Caco-2 (cell line): ENCODE data around the gene SUSD2. TPM values are rescaled to one million over a fixed set of nuclear protein-coding genes. Genes with fewer than 3 reads are reported as not detected.
"Not testable (repeated sequence)": the region's sequence is repeated elsewhere in the genome, so short reads cannot be mapped to it uniquely, and the experiment has no call there.

Experiments
- BruUV-seq: library from RNA; stranded (reverse); fragments of 400-500 nt; replicated peaks from 2 replicates; lab custom pipeline; 2021; lab: Mats Ljungman, UMichigan
- CTCF ChIA-PET: fragments of 300-600 bp; sonication (Branson Sonifier 250); formaldehyde crosslinking; loops from one replicate; lab custom pipeline; 2022; ENCODE audit warnings: antibody characterized with exemption; lab: Charles Lee
- POLR2A ChIA-PET: fragments of 300-600 bp; sonication (Branson Sonifier 250); formaldehyde crosslinking; loops from one replicate; lab custom pipeline; 2022; ENCODE audit warnings: antibody characterized with exemption; lab: Charles Lee
- DNase-seq, 2 experiments: peaks; one replicate each; pipeline versions ENCODE4 v3.0.0 to v3.0.0-alpha.2; 2020 to 2022
- H3K27me3 ChIP-seq: replicated peaks from 2 replicates; pipeline ENCODE4 v1.6.0; 2011; ENCODE audit warnings: low read length; ENCODE audit not compliant: control insufficient read depth, insufficient read depth
- H3K36me3 ChIP-seq: 2 replicates; pipeline ENCODE4 v1.5.1; 2011; ENCODE audit warnings: low read length; ENCODE audit not compliant: control insufficient read depth, insufficient read depth
- H3K4me1 ChIP-seq: fragments of 250-450 bp; sonication (Bioruptor Pico); 2 replicates; pipeline ENCODE4 v1.5.1; 2020; ENCODE audit warnings: mild to moderate bottlenecking
- H3K4me3 ChIP-seq: 2 replicates; pipeline ENCODE4 v1.5.1; 2011; ENCODE audit warnings: low read depth, mild to moderate bottlenecking, control low read depth, low read length
- H3K9me3 ChIP-seq: fragments of 250-450 bp; sonication (Bioruptor Pico); 2 replicates; pipeline ENCODE4 v1.5.1; 2020; ENCODE audit warnings: mild to moderate bottlenecking, moderate library complexity
- H3K27ac Mint-ChIP-seq: one replicate; pipeline ENCODE4 v1.8.0; 2022; ENCODE audit warnings: mixed read lengths; ENCODE audit not compliant: unreplicated experiment
- H3K27me3 Mint-ChIP-seq: one replicate; pipeline ENCODE4 v1.8.0; 2022; ENCODE audit warnings: mixed read lengths; ENCODE audit not compliant: insufficient read depth, unreplicated experiment
- H3K36me3 Mint-ChIP-seq: one replicate; pipeline ENCODE4 v1.8.0; 2022; ENCODE audit warnings: mild to moderate bottlenecking, mixed read lengths; ENCODE audit not compliant: insufficient read depth, unreplicated experiment
- H3K4me1 Mint-ChIP-seq: one replicate; pipeline ENCODE4 v1.8.0; 2022; ENCODE audit warnings: low read depth, mixed read lengths; ENCODE audit not compliant: unreplicated experiment
- H3K4me3 Mint-ChIP-seq: one replicate; pipeline ENCODE4 v1.8.0; 2022; ENCODE audit warnings: mild to moderate bottlenecking, moderate library complexity, mixed read lengths; ENCODE audit not compliant: unreplicated experiment
- H3K9me3 Mint-ChIP-seq: one replicate; pipeline ENCODE4 v1.8.0; 2022; ENCODE audit warnings: mixed read lengths; ENCODE audit not compliant: unreplicated experiment
- intact Hi-C: fragments of 100-400 bp; cut with micrococcal nuclease; formaldehyde crosslinking; loops from one replicate; pipeline ENCODE4 v1.10.0; 2022; ENCODE audit not compliant: unreplicated experiment
- total RNA-seq: library from RNA; stranded (reverse); gene quantifications from 2 replicates; pipeline ENCODE4 v1.2.3, GENCODE V29; 2022
- TF ChIP-seq, protein P1 (sequence below), 2 experiments: fragments of 200-600 bp in 1 of 2; IDR thresholded peaks; 1 replicate in 1 of 2; 2 replicates in 1 of 2; pipeline versions ENCODE4 v1.5.1 to v1.8.0; 2011 to 2022; ENCODE audit warnings: antibody characterized with exemption in 1 of 2, control low read depth in 1 of 2, inconsistent platforms in 1 of 2, low read depth in 1 of 2, low read length in 1 of 2, mild to moderate bottlenecking in 1 of 2, moderate library complexity in 1 of 2; ENCODE audit not compliant: insufficient read depth in 1 of 2, severe bottlenecking in 1 of 2, unreplicated experiment in 1 of 2

Gene SUSD2
- total RNA-seq, 1 experiment from 2014 or later: 7.0 TPM

DNA sequence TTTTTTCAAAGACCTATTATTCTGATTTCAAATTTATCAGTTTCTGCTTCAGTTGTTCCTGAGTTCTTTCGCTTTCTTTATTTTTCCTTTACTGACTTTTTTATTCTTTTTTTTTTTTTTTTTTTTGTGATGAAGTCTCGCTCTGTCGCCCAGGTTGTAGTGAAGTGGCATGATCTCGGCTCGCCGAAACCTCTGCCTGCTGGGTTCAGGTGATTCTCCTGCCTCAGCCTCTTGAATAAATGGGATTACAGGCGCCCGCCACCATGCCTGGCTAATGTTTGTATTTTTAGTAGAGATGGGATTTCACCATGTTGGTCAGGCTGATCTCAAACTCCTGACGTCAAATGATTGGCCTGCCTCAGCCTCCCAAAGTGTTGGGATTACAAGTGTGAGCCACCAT, 31.8 kb downstream of the SUSD2 start:
- POLR2A ChIA-PET, H3K36me3 Mint-ChIP-seq, H3K4me1 Mint-ChIP-seq, H3K4me3 Mint-ChIP-seq, H3K27ac Mint-ChIP-seq, intact Hi-C loops, H3K36me3 ChIP-seq, CTCF ChIA-PET, BruUV-seq, H3K4me3 ChIP-seq, H3K27me3 Mint-ChIP-seq, DNase-seq, H3K9me3 Mint-ChIP-seq, H3K27me3 ChIP-seq, H3K9me3 ChIP-seq: not testable (repeated sequence)
- peaks cover 17% of the 10 kb centered on the region for H3K4me1 ChIP-seq

DNA sequence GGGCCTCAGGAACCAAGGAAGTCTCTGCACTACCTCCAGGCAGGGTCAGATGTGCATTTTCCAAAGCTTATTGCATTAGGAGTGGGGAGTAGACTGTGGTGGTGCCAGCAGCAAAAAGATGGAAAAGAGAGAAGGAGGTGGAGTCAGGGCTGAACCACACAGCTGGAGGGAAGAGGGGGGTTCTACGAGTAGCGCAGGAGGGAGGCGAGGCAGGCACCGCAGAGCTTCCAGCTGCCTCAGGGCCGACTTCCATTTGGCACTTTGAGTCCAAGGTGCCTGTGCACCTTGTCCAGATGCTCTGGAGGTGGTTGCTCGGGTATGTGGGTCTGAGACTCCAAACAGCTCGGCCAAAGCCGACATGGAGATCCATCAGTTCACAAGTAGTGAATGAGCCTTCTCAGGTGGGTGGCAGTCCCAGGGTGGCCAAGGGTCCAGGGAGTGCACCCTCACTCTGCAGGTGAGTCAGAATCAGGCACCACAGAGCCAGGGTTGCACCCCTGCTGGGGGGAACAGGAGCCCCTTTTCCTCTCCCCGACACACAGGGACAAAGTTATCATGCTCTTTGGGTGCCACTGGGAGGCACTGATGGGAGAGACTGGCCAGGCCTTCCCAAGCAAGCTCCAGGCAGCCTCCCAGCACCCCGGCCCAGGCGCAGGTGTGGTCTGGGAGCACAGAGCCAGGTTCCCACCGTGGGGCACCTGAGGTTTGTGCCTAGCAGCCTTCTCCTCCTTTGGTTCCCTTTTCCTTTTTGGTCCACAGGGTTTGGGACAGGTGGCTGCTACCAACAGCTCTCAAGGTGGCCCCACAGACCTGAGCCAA, 33.4 kb downstream of the SUSD2 start:
- H3K36me3 Mint-ChIP-seq: no peaks in the 10 kb centered on the region
- H3K4me3 Mint-ChIP-seq: no peak overlapping the region
- ChIA-PET POLR2A (interaction anchor here (0.6 kb wide), 2 partner anchors 8 to 32 kb away, joined by 3 to 6 read pairs; no protein-coding TSS in a partner anchor), CTCF (no interaction called here)
- Histone ChIP-seq H3K36me3 (no peaks in the 10 kb centered on the region), H3K4me3 (no peak overlapping the region), H3K9me3 (no peaks in the 10 kb centered on the region), H3K27me3 (no peaks in the 10 kb centered on the region), H3K4me1 (peaks cover 4% of the 10 kb centered on the region)
- no peak for DNase-seq
- no peaks in the 10 kb centered on the region for H3K4me1 Mint-ChIP-seq
- BruUV-seq: no TSS peak
- H3K27ac Mint-ChIP-seq: no peak overlapping the region
- TF ChIP-seq, protein P1, sequence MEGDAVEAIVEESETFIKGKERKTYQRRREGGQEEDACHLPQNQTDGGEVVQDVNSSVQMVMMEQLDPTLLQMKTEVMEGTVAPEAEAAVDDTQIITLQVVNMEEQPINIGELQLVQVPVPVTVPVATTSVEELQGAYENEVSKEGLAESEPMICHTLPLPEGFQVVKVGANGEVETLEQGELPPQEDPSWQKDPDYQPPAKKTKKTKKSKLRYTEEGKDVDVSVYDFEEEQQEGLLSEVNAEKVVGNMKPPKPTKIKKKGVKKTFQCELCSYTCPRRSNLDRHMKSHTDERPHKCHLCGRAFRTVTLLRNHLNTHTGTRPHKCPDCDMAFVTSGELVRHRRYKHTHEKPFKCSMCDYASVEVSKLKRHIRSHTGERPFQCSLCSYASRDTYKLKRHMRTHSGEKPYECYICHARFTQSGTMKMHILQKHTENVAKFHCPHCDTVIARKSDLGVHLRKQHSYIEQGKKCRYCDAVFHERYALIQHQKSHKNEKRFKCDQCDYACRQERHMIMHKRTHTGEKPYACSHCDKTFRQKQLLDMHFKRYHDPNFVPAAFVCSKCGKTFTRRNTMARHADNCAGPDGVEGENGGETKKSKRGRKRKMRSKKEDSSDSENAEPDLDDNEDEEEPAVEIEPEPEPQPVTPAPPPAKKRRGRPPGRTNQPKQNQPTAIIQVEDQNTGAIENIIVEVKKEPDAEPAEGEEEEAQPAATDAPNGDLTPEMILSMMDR (IDR thresholded peaks at IDR 0.05; ENCODE audit: insufficient read depth in 1 of 2, low read depth in 1 of 2, low read length in 1 of 2, severe bottlenecking in 1 of 2, unreplicated experiment in 1 of 2): no peak
- no peaks in the 10 kb centered on the region for H3K9me3 Mint-ChIP-seq
- H3K27me3 Mint-ChIP-seq: no peaks in the 10 kb centered on the region
- intact Hi-C loops: no loop called here

DNA sequence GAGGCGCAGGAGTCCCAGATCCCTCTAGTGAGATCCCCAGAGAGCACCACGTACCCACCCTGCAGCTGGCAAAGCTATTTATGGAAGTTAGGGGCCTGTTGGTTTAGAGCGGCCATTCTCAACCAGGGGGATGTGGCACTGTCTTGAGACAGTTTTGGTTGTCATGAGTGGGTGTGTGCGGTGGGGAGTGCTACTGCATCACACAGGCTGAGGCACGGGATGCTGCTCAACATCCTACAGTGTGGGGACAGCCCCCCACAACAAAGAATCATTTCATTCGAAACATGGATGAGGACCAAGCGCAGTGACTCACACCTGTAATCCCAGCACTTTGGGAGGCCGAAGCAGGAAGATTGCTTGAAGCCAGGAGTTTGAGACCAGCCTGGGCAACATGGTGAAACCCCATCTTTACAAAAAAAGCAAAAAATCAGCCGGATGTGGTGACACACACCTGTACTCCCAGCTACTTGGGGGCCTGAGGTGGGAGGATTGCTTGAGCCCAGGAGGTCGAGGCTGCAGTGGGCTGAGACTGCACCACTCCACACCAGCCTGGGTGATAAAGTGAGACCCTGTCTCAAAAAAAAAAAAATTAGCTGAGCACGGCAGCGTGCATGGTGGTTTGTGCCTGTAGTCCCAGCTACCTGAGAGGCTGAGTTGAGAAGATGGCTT, 35.4 kb downstream of the SUSD2 start:
- H3K9me3 ChIP-seq: no peaks in the 10 kb centered on the region
- no TSS peak for BruUV-seq
- intact Hi-C loops: no loop called here
- ChIA-PET POLR2A (no interaction called here), CTCF (no interaction called here)
- no peak overlapping the region for H3K4me3 ChIP-seq
- DNase-seq: no peak
- Mint-ChIP-seq H3K27me3 (no peaks in the 10 kb centered on the region), H3K4me3 (no peak overlapping the region), H3K27ac (no peak overlapping the region), H3K9me3 (no peaks in the 10 kb centered on the region), H3K4me1 (no peaks in the 10 kb centered on the region), H3K36me3 (no peaks in the 10 kb centered on the region)
- no peaks in the 10 kb centered on the region for H3K4me1 ChIP-seq
- H3K36me3 ChIP-seq: no peaks in the 10 kb centered on the region
- TF ChIP-seq, protein P1 (IDR thresholded peaks at IDR 0.05; ENCODE audit: insufficient read depth in 1 of 2, low read depth in 1 of 2, low read length in 1 of 2, severe bottlenecking in 1 of 2, unreplicated experiment in 1 of 2): no peak
- no peaks in the 10 kb centered on the region for H3K27me3 ChIP-seq
